Adipocyte (in vitro differentiated cells): ENCODE measurements around the gene EGFL7.

ENCODE experiments used
- DNase-seq: peaks from one replicate; pipeline ENCODE4 v3.0.0-alpha.2; 2015; ENCODE audit warnings: low read depth
- H3K27me3 ChIP-seq: replicated peaks from 2 replicates; pipeline ENCODE4 v1.7.0; 2013; ENCODE audit warnings: mild to moderate bottlenecking, low read length, moderate library complexity; ENCODE audit not compliant: control insufficient read depth, insufficient read depth
- H3K36me3 ChIP-seq: 2 replicates; pipeline ENCODE4 v1.7.0; 2013; ENCODE audit warnings: low read length, mild to moderate bottlenecking, moderate library complexity; ENCODE audit not compliant: control insufficient read depth, insufficient read depth, severe bottlenecking
- H3K4me1 ChIP-seq: 2 replicates; pipeline ENCODE4 v1.7.0; 2013; ENCODE audit warnings: mild to moderate bottlenecking, low read length, moderate library complexity; ENCODE audit not compliant: control insufficient read depth, insufficient read depth
- H3K4me3 ChIP-seq: 2 replicates; pipeline ENCODE4 v1.7.0; 2013; ENCODE audit warnings: mild to moderate bottlenecking, low read length, moderate library complexity
- H3K9ac ChIP-seq: 2 replicates; pipeline ENCODE4 v1.7.0; 2013; ENCODE audit warnings: mild to moderate bottlenecking, low read length, moderate library complexity
- H3K9me3 ChIP-seq: 2 replicates; pipeline ENCODE4 v1.7.0; 2013; ENCODE audit warnings: mild to moderate bottlenecking, low read length, moderate library complexity; ENCODE audit not compliant: control insufficient read depth

Gene EGFL7

GRCh38 chr9:136659861-136660784, 2.6 kb upstream of the EGFL7 start:
- Histone ChIP-seq H3K36me3 (no peaks in the 10 kb centered on the region), H3K4me1 (no peaks in the 10 kb centered on the region), H3K9ac (no peak overlapping the region), H3K27me3 (peaks cover 42% of the 10 kb centered on the region), H3K4me3 (no peak overlapping the region), H3K9me3 (peaks cover 2% of the 10 kb centered on the region)
- no peak for DNase-seq

- Histone ChIP-seq H3K4me3 (no peak overlapping the region), H3K9ac (no peak overlapping the region), H3K4me1 (no peaks in the 10 kb centered on the region), H3K27me3 (peaks cover 37% of the 10 kb centered on the region), H3K9me3 (peaks cover 2% of the 10 kb centered on the region), H3K36me3 (no peaks in the 10 kb centered on the region)
- no peak for DNase-seq
Measured at GRCh38 chr9:136660971-136661550, 1.7 kb upstream of the EGFL7 start.

- peaks cover 2% of the 10 kb centered on the region for H3K9me3 ChIP-seq
- no peak overlapping the region for H3K9ac ChIP-seq
- H3K4me3 ChIP-seq: no peak overlapping the region
- H3K36me3 ChIP-seq: no peaks in the 10 kb centered on the region
- H3K27me3 ChIP-seq: peaks cover 33% of the 10 kb centered on the region
- no peaks in the 10 kb centered on the region for H3K4me1 ChIP-seq
- no peak for DNase-seq
Measured at GRCh38 chr9:136661641-136662325, 933 bp upstream of the EGFL7 start.

- no peak for DNase-seq
- H3K4me3 ChIP-seq: no peak overlapping the region
- H3K36me3 ChIP-seq: no peaks in the 10 kb centered on the region
- peaks cover 28% of the 10 kb centered on the region for H3K27me3 ChIP-seq
- H3K9ac ChIP-seq: no peak overlapping the region
- H3K9me3 ChIP-seq: peaks cover 2% of the 10 kb centered on the region
- no peaks in the 10 kb centered on the region for H3K4me1 ChIP-seq
Measured at GRCh38 chr9:136662326-136662655, 425 bp upstream of the EGFL7 start.

- peaks cover 14% of the 10 kb centered on the region for H3K27me3 ChIP-seq
- H3K9ac ChIP-seq: no peak overlapping the region
- no peak overlapping the region for H3K4me3 ChIP-seq
- H3K36me3 ChIP-seq: no peaks in the 10 kb centered on the region
- H3K9me3 ChIP-seq: no peaks in the 10 kb centered on the region
- no peak for DNase-seq
- no peaks in the 10 kb centered on the region for H3K4me1 ChIP-seq
Measured at GRCh38 chr9:136664000-136664915, 1.5 kb downstream of the EGFL7 start.

GRCh38 chr9:136665111-136665703, 2.5 kb downstream of the EGFL7 start:
- Histone ChIP-seq H3K4me1 (no peaks in the 10 kb centered on the region), H3K36me3 (no peaks in the 10 kb centered on the region), H3K9ac (no peak overlapping the region), H3K9me3 (no peaks in the 10 kb centered on the region), H3K4me3 (no peak overlapping the region), H3K27me3 (peaks cover 14% of the 10 kb centered on the region)
- DNase-seq: peak; percentile 62

- DNase-seq: peak; percentile 62
- H3K27me3 ChIP-seq: peaks cover 14% of the 10 kb centered on the region
- no peaks in the 10 kb centered on the region for H3K36me3 ChIP-seq
- H3K4me1 ChIP-seq: no peaks in the 10 kb centered on the region
- no peak overlapping the region for H3K9ac ChIP-seq
- H3K4me3 ChIP-seq: peak overlapping the region; percentile 47
- no peaks in the 10 kb centered on the region for H3K9me3 ChIP-seq
Measured at GRCh38 chr9:136665704-136666371, 3.1 kb downstream of the EGFL7 start.

GRCh38 chr9:136666372-136667213, 3.9 kb downstream of the EGFL7 start:
- Histone ChIP-seq H3K9me3 (no peaks in the 10 kb centered on the region), H3K9ac (no peak overlapping the region), H3K4me1 (no peaks in the 10 kb centered on the region), H3K36me3 (no peaks in the 10 kb centered on the region), H3K27me3 (peaks cover 14% of the 10 kb centered on the region), H3K4me3 (peak overlapping the region; percentile 47)
- peak; percentile 16 for DNase-seq

- peaks cover 14% of the 10 kb centered on the region for H3K27me3 ChIP-seq
- no peak for DNase-seq
Measured at GRCh38 chr9:136667214-136667939, 4.7 kb downstream of the EGFL7 start.

More at GRCh38 chr9:136667214-136667939, 4.7 kb downstream of the EGFL7 start:
- H3K9ac ChIP-seq: no peak overlapping the region
- no peaks in the 10 kb centered on the region for H3K4me1 ChIP-seq
- H3K36me3 ChIP-seq: no peaks in the 10 kb centered on the region
- no peak overlapping the region for H3K4me3 ChIP-seq
- H3K9me3 ChIP-seq: no peaks in the 10 kb centered on the region
